ENCODE measurements around the gene HOMER1. TPM values are rescaled to one million over a fixed set of nuclear protein-coding genes. Genes with fewer than 3 reads are reported as not detected.
A peak's percentile ranks its signal among the peaks of the same experiment; 100 is the strongest.

Gene HOMER1, protein sequence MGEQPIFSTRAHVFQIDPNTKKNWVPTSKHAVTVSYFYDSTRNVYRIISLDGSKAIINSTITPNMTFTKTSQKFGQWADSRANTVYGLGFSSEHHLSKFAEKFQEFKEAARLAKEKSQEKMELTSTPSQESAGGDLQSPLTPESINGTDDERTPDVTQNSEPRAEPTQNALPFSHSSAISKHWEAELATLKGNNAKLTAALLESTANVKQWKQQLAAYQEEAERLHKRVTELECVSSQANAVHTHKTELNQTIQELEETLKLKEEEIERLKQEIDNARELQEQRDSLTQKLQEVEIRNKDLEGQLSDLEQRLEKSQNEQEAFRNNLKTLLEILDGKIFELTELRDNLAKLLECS
- 1 to 10 TPM; 2.1 to 2.2 TPM for total RNA-seq
- 7.3 to 23.6 reads per million in 2 donors for total RNA-seq

- peaks cover 3% of the 10 kb centered on the region for H3K36me3 Mint-ChIP-seq (ENCODE audit: low read depth)
- ATAC-seq: peak; percentile 66
- H3K4me1 Mint-ChIP-seq: peaks cover 11% of the 10 kb centered on the region
- peaks cover 30% of the 10 kb centered on the region for H3K27me3 Mint-ChIP-seq
- H3K9me3 ChIP-seq (ENCODE audit: control insufficient read depth, low read length, poor library complexity, severe bottlenecking): no peaks in the 10 kb centered on the region
- H3K27ac Mint-ChIP-seq: peak within 1 kb of the TSS; percentile 95
- peak; percentile 48 to 56 (median 53) for DNase-seq
- H3K4me3 Mint-ChIP-seq: peak within 1 kb of the TSS; percentile 98
Observed at GRCh38 chr5:79513704-79514390, at the start of gene HOMER1. HOMER1 (minus strand) TSS chr5:79514134; CDS start chr5:79512774, 1,360 bp downstream.

DNA sequence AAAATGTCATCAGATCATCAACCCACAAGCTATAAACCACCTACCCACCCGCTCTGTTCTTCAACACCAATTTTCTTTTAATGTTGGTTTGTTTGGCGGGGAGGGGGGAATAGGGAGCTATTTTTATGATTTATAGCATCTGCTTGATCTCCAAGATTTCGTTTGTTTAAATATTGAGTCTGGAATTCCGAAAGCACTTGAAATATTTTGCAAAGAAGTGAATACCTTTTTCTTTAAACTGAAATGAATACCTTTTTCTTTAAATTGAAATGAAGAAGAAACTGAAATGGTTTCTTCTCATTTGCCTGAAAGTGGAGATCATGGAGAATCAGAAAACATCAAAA is 49.3 kb upstream of the HOMER1 start:
- Mint-ChIP-seq H3K27ac (no peak overlapping the region), H3K27me3 (peaks cover 8% of the 10 kb centered on the region), H3K4me1 (no peaks in the 10 kb centered on the region), H3K4me3 (no peak overlapping the region), H3K36me3 (ENCODE audit: low read depth) (peaks cover 3% of the 10 kb centered on the region)
- no peaks in the 10 kb centered on the region for H3K9me3 ChIP-seq (ENCODE audit: control insufficient read depth, low read length, poor library complexity, severe bottlenecking)
- DNase-seq: no peak
- no peak for ATAC-seq

- Mint-ChIP-seq H3K27me3 (peaks cover 8% of the 10 kb centered on the region), H3K36me3 (ENCODE audit: low read depth) (peaks cover 3% of the 10 kb centered on the region), H3K4me1 (no peaks in the 10 kb centered on the region), H3K27ac (no peak overlapping the region), H3K4me3 (no peak overlapping the region)
- H3K9me3 ChIP-seq (ENCODE audit: control insufficient read depth, low read length, poor library complexity, severe bottlenecking): no peaks in the 10 kb centered on the region
- DNase-seq (no peak), ATAC-seq (no peak)
Observed at GRCh38 chr5:79562351-79563246, 48.7 kb upstream of the HOMER1 start.

GRCh38 chr5:79561525-79561893 is 47.6 kb upstream of the HOMER1 start:
- H3K27me3 Mint-ChIP-seq: peaks cover 8% of the 10 kb centered on the region
- no peaks in the 10 kb centered on the region for H3K9me3 ChIP-seq (ENCODE audit: control insufficient read depth, low read length, poor library complexity, severe bottlenecking)
- no peak overlapping the region for H3K4me3 Mint-ChIP-seq
- DNase-seq: no peak
- ATAC-seq: no peak
- peaks cover 3% of the 10 kb centered on the region for H3K36me3 Mint-ChIP-seq (ENCODE audit: low read depth)
- H3K4me1 Mint-ChIP-seq: peaks cover 3% of the 10 kb centered on the region
- no peak overlapping the region for H3K27ac Mint-ChIP-seq

GRCh38 chr5:79560771-79561524 is 47.0 kb upstream of the HOMER1 start:
- Mint-ChIP-seq H3K4me1 (peaks cover 3% of the 10 kb centered on the region), H3K4me3 (no peak overlapping the region), H3K27ac (no peak overlapping the region), H3K36me3 (ENCODE audit: low read depth) (peaks cover 3% of the 10 kb centered on the region), H3K27me3 (peaks cover 8% of the 10 kb centered on the region)
- H3K9me3 ChIP-seq (ENCODE audit: control insufficient read depth, low read length, poor library complexity, severe bottlenecking): no peaks in the 10 kb centered on the region
- ATAC-seq (no peak), DNase-seq (no peak)

DNA sequence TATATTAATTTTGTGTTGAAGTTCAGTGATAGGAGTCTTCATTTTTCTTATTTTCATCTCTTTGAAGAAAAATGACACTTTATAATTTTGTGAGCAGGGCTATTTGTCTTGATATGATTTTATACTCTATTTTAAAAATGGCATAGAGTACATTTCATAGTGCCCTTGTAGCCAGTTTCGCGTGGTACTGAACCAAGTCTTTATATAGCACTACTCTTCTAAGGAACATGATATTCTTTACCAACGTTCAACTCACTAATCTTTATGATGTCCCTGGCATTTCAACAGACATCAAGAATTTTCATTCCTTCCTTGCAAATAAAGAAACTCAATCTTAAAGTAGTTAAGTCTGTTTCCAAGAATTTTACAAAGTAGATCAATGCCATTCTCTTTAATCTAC is 41.5 kb upstream of the HOMER1 start:
- no peak for DNase-seq
- no peak overlapping the region for H3K27ac Mint-ChIP-seq
- peaks cover 17% of the 10 kb centered on the region for H3K4me1 Mint-ChIP-seq
- ATAC-seq: no peak
- no peaks in the 10 kb centered on the region for H3K9me3 ChIP-seq (ENCODE audit: control insufficient read depth, low read length, poor library complexity, severe bottlenecking)
- peaks cover 2% of the 10 kb centered on the region for H3K36me3 Mint-ChIP-seq (ENCODE audit: low read depth)
- H3K27me3 Mint-ChIP-seq: no peaks in the 10 kb centered on the region
- H3K4me3 Mint-ChIP-seq: no peak overlapping the region

DNA sequence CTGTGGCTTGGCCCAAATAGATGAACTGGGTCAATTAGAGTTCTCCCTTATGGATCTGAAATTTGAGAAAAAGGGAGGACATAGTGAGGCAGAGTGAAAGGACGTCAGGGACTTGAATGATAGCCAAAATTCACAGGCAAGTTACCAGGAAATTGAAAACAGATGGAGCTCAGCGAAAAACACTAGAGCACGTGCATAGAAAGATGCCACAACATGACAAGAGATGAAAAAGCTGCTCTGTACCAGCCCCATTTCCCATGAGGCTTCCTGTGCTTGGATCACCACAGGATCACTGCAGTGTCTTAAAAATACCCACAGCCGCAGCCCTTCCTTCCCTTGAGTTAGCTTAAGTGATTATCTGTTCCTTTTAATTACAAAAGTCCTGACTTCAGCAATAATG is 39.0 kb upstream of the HOMER1 start:
- Mint-ChIP-seq H3K4me3 (no peak overlapping the region), H3K36me3 (ENCODE audit: low read depth) (peaks cover 4% of the 10 kb centered on the region), H3K27me3 (no peaks in the 10 kb centered on the region), H3K4me1 (peaks cover 17% of the 10 kb centered on the region), H3K27ac (peak overlapping the region; percentile 75)
- ATAC-seq (peak; percentile 72), DNase-seq (no peak)
- no peaks in the 10 kb centered on the region for H3K9me3 ChIP-seq (ENCODE audit: control insufficient read depth, low read length, poor library complexity, severe bottlenecking)

- Mint-ChIP-seq H3K4me3 (no peak overlapping the region), H3K36me3 (ENCODE audit: low read depth) (peaks cover 4% of the 10 kb centered on the region), H3K27me3 (no peaks in the 10 kb centered on the region), H3K27ac (no peak overlapping the region), H3K4me1 (peaks cover 4% of the 10 kb centered on the region)
- no peak for ATAC-seq
- no peak for DNase-seq
- no peaks in the 10 kb centered on the region for H3K9me3 ChIP-seq (ENCODE audit: control insufficient read depth, low read length, poor library complexity, severe bottlenecking)
Observed at GRCh38 chr5:79547982-79548381, 34.0 kb upstream of the HOMER1 start.

- ATAC-seq: no peak
- H3K27me3 Mint-ChIP-seq: no peaks in the 10 kb centered on the region
- no peak for DNase-seq
- no peak overlapping the region for H3K4me3 Mint-ChIP-seq
- H3K4me1 Mint-ChIP-seq: no peaks in the 10 kb centered on the region
- no peak overlapping the region for H3K27ac Mint-ChIP-seq
- peaks cover 4% of the 10 kb centered on the region for H3K36me3 Mint-ChIP-seq (ENCODE audit: low read depth)
- no peaks in the 10 kb centered on the region for H3K9me3 ChIP-seq (ENCODE audit: control insufficient read depth, low read length, poor library complexity, severe bottlenecking)
Observed at GRCh38 chr5:79547429-79547822, 33.5 kb upstream of the HOMER1 start.

DNA sequence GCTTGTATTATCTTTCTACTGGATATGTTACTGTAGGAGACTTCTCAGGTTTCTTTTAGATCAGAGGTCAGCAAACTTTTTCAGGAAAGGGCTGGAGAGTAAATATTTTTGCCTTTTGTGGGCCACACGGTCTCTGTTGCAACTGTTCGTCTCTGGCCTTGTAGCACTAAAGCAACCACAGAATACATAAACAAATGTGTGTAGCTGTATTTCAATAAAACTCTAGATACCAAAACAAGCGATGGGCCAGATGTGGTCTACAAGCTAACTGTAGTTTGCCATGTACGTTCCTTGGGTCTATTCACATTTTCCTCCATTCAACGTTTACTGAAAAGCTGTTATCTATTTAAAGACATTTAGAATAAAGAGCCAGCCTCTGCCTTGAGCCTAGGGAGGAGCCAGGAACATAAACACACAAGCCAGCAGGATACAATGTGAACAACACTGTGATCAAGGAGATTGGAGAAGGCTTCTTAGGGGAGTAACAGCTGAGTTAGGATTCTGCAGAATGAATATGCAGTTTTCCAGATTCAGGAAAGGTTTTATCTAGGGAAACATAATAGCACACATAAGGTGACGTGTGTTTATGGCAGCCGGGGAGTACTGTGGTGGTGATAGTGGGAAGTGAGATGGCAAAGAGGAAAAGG is 33.0 kb upstream of the HOMER1 start:
- H3K27ac Mint-ChIP-seq: no peak overlapping the region
- no peak for ATAC-seq
- H3K9me3 ChIP-seq (ENCODE audit: control insufficient read depth, low read length, poor library complexity, severe bottlenecking): no peaks in the 10 kb centered on the region
- H3K36me3 Mint-ChIP-seq (ENCODE audit: low read depth): peaks cover 4% of the 10 kb centered on the region
- no peak for DNase-seq
- no peaks in the 10 kb centered on the region for H3K27me3 Mint-ChIP-seq
- H3K4me3 Mint-ChIP-seq: no peak overlapping the region
- H3K4me1 Mint-ChIP-seq: no peaks in the 10 kb centered on the region

DNA sequence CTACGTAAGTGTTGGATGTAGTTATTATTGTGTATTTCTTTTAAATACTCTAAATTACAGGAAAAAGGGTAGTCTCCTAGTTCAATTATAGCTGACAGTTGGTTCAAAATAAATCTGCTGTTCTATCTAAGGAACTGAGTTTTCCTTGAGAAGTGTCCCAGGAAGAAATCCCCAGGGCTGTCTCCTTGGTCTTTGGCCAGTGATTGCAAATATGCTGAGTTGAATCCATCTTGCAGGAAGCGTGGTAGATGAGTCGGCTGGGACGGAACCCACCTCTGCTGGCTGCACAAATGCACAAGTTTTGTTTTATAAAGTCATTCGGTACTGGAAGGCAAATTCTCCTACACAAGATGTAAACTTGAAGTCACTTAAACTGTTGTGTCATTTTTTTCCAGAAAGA is 30.2 kb upstream of the HOMER1 start:
- Mint-ChIP-seq H3K4me1 (no peaks in the 10 kb centered on the region), H3K36me3 (ENCODE audit: low read depth) (peaks cover 4% of the 10 kb centered on the region), H3K4me3 (no peak overlapping the region), H3K27ac (no peak overlapping the region), H3K27me3 (no peaks in the 10 kb centered on the region)
- no peak for DNase-seq
- ATAC-seq: no peak
- H3K9me3 ChIP-seq (ENCODE audit: control insufficient read depth, low read length, poor library complexity, severe bottlenecking): no peaks in the 10 kb centered on the region

- Mint-ChIP-seq H3K27me3 (peaks cover 3% of the 10 kb centered on the region), H3K27ac (no peak overlapping the region), H3K4me3 (no peak overlapping the region), H3K4me1 (no peaks in the 10 kb centered on the region), H3K36me3 (ENCODE audit: low read depth) (no peaks in the 10 kb centered on the region)
- ATAC-seq (no peak), DNase-seq (no peak)
- H3K9me3 ChIP-seq (ENCODE audit: control insufficient read depth, low read length, poor library complexity, severe bottlenecking): no peaks in the 10 kb centered on the region
Observed at GRCh38 chr5:79540939-79541338, 27.0 kb upstream of the HOMER1 start.

All from T-helper 17 cell (primary cell).